Esophagus mucosa (tissue), 1 donor: ENCODE results near the gene ECE1. TPM values are rescaled to one million over a fixed set of nuclear protein-coding genes. Genes with fewer than 3 reads are reported as not detected.
"Not testable (repeated sequence)": the region's sequence is repeated elsewhere in the genome, so short reads cannot be mapped to it uniquely, and the experiment has no call there.

Experiments used
- ATAC-seq: fragments of 200-7000 bp; cut with Tn5 transposase; one replicate; pipeline ENCODE4 v1.9.1; 2020
- total RNA-seq: library from RNA; stranded (reverse); gene quantifications from one replicate; pipeline ENCODE4 v1.2.4, GENCODE V29; 2023
- donor health status: DM: yes; HTN: yes; CAD: no.

The ECE1 gene
- total RNA-seq, 1 donor from 2014 or later = 18.2 TPM

- no peak for ATAC-seq
Measured at GRCh38 chr1:21290546-21290944, 282 bp upstream of the ECE1 start.

GRCh38 chr1:21289127-21289526 lies 1.1 kb downstream of the ECE1 start:
- ATAC-seq = no peak

GRCh38 chr1:21287905-21288514 lies 2.3 kb downstream of the ECE1 start:
- ATAC-seq = no peak

GRCh38 chr1:21285386-21285785 lies 4.9 kb downstream of the ECE1 start:
- ATAC-seq = not testable (repeated sequence)

- ATAC-seq = no peak
Measured at GRCh38 chr1:21285055-21285372, 5.2 kb downstream of the ECE1 start.

- ATAC-seq = peak; percentile 75
Measured at GRCh38 chr1:21284206-21285054, 5.8 kb downstream of the ECE1 start.

- no peak for ATAC-seq
Measured at GRCh38 chr1:21283524-21283923, 6.7 kb downstream of the ECE1 start.

GRCh38 chr1:21282020-21282419 lies 8.2 kb downstream of the ECE1 start:
- ATAC-seq = not testable (repeated sequence)

GRCh38 chr1:21280482-21280881 lies 9.8 kb downstream of the ECE1 start:
- peak; percentile 8 for ATAC-seq

GRCh38 chr1:21280011-21280471 lies 10.2 kb downstream of the ECE1 start:
- peak; percentile 63 for ATAC-seq

- no peak for ATAC-seq
Measured at GRCh38 chr1:21278860-21279845, 11.1 kb downstream of the ECE1 start.

GRCh38 chr1:21278208-21278859 lies 11.9 kb downstream of the ECE1 start:
- no peak for ATAC-seq

GRCh38 chr1:21277180-21277579 lies 13.1 kb downstream of the ECE1 start:
- ATAC-seq = no peak

- no peak for ATAC-seq
Measured at GRCh38 chr1:21272540-21272939, 17.7 kb downstream of the ECE1 start.

GRCh38 chr1:21271550-21271949 lies 18.7 kb downstream of the ECE1 start:
- no peak for ATAC-seq

GRCh38 chr1:21270086-21270689 lies 20.1 kb downstream of the ECE1 start:
- peak; percentile 60 for ATAC-seq

GRCh38 chr1:21269461-21270085 lies 20.7 kb downstream of the ECE1 start:
- ATAC-seq = peak; percentile 30

GRCh38 chr1:21268281-21269239 lies 21.7 kb downstream of the ECE1 start:
- ATAC-seq = peak; percentile 3

GRCh38 chr1:21267191-21268077 lies 22.8 kb downstream of the ECE1 start:
- ATAC-seq = no peak
